ENCODE data around the gene LAMB1.
"Not testable (repeated sequence)": the region's sequence is repeated elsewhere in the genome, so short reads cannot be mapped to it uniquely, and the experiment has no call there.

Gene LAMB1

DNA sequence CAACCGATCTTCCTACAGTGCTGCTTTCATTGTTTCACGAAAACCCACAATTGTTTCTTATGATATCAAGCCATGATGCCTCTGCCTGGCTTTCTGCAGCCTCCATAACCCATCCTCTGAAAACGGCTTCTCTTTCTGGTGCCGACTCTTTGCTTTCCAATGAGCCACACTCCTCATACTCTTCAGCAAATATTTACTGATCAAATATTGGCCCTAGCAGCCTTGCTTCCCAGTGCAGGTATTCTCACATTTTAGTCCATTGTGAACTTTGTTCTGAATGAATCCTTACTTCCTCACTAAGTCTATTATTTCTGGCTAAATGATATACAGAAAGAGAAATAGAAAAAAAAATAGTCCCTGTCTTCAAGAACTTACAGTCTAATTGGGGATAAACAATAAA, 35.5 kb downstream of the LAMB1 start:
- no peak for FAIRE-seq

DNA sequence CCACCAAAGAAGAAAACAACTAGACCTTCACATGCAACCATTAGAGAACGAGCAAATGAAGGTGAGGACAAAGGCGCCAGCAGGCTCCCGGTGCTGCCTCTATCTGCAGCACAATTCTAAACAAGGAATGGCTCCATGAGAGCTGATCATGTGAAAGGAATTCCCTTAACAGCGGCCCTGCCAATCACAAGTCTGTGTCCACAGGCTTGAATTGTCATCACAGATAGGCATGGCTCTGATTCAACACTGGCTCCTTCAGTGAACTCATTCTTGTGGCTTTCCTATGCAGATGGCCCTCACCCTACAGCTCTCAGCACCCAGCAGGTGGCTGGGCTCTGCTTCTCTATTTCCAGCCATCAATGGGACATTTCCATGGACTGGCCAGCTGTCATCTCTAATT, 36.2 kb downstream of the LAMB1 start:
- no peak for FAIRE-seq

DNA sequence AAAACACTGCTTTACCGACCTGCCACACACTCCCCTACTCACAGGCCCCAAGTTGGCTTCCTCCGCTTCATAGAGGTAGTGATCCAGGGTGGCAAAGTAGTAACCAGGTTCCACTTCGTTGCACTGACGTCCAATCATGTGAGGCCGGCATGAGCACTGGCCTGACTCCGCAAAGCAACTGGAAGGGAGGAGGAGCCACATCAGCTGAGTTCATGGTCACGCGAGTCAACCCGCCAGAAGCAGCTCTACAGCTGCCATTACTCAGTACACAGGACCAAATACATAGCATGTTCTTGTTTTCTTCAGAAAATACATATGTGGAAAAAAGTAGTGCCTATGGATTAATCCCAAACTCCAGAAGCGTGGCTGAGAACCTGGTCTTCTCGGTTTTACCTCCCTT, 38.5 kb downstream of the LAMB1 start:
- FAIRE-seq: no peak

DNA sequence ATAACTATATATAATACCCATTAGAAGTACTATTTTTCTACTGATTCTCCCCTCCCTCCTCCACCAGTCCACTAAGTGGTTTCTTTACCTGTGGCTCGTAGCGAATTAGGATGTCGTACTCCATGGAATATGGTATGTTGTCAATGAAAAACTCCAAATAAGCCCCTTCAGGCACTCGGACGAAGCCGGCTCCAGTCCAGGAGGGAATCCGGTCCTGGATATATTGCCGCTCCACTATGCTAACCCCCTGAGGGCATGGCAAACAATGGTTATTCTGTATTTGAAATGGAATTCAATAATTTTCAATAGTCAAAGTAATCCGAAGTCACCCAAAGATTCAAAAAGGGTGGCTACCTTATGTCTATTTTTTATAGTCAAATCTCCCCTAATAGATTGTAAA, 40.1 kb downstream of the LAMB1 start:
- FAIRE-seq: no peak

DNA sequence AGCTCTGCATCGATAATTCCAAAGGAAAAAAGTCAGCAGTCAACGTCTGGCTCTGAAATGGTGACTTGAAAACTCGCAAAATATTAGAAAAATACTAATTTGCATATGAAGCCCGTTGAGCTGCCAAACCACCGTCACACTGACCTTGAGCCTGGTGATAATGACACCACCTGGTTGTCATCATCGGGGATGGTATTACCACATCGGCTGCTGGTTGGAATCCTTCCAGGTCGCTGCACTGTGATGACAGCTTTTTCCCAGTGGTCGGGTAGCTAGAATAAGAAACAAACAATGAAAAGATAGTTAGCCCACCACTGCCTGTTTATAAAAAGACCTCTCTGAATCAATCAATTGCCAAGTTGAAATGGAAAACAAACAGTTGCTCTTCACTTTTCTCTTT, 41.6 kb downstream of the LAMB1 start:
- no peak for FAIRE-seq

DNA sequence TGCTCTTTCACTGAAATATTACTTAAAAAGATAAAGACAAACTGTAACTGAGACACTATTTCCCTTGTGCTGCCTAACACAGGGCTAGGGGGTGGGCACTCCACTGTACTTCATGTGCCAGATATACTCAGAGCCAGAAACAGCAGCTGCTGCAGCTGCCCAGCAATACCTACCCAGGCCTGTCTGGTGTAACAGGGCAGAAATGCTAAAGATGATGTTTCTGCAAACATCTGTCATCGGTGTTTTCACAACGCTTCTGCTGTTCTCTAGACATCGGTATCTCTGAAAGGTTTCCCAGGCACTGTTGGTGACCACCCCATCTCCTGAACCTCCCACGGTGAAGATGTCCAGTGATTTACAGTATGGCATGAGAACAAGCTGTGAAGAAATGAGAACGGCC, 42.7 kb downstream of the LAMB1 start:
- FAIRE-seq: no peak

DNA sequence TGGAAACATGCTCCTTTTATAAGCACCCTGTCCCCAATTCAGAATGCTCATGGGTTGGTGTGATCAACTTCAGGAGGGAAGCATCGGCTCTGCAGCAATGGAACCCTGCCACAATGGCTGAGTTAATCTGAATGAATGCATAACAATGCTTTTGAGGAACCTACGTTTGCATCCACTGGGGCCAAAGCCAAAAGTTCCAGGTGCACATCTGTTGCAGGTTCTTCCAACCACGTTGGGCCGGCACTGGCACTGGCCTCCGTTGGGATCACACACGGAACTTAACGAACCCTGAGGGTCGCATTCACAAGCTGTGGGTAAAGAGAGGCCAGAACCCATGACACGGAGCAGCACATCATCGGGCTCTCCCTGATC, 43.4 kb downstream of the LAMB1 start:
- FAIRE-seq: no peak

DNA sequence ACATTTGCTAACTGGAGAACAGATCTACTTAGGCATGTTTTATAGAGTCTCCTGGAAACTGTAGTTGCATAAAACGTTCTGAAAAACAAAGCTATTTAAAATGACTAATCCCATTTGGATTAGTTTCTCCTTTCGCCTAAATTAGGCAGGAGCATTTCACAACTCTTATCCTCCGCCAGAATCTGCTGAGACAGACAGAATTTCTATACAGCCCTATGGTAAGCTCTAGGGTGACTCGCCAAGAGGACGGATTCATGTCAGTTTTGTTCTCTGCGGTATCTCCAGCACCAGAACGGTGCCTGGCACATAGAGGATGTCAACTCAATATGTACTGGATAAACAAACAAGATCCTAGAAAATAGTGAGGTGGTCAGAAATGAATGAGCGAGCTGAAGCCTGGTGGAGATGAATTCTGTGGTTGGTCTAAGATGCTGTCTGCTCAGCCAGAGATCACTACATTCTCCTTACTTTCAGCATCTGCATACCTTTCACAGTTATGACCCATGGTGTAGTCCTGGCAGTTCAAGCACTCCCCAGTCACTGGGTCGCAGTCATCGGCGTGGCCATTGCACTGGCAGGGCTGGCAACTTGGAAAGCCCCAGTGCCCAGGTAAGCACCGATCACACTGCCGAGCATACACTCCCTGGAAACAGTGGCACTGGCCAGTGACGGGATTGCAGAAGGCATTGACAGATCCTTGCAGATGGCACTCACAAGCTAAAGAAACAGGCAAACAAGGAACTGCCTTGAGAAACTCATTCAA, 44.0 kb downstream of the LAMB1 start:
- FAIRE-seq: no peak

DNA sequence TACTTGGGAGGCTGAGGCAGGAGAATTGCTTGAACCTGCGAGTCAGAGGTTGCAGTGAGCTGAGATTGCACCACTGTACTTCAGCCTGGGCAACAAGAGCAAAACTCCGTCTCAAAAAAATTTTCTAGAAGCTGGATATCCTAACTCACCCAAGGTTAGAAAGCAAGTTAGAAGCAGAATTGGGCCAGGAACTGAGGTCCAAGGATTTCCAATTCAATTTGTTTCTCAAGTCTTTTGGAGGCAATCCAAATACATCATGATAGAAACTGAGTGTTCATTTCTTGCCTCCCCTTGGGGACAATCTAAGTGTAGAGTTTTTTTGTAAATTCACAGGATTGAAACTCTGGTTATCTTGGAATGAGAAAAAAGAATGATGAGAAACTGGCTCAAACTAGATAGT, 45.5 kb downstream of the LAMB1 start:
- no peak for FAIRE-seq

DNA sequence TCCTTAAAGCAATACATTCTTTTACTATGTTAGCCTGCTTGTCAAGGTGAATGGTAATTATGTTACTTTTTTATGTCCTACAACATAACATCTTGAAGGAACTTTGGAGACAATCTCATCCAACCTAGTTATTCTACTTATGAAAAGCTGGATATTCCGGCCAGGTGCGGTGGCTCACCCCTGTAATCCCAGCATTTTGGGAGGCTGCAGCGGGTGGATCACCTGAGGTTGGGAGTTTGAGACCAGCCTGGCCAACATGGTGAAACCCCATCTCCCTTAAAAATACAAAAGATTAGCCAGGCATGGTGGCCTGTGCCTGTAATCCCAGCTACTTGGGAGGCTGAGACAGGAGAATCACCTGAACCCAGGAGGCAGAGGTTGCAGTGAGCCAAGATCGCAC, 46.0 kb downstream of the LAMB1 start:
- FAIRE-seq: not testable (repeated sequence)

DNA sequence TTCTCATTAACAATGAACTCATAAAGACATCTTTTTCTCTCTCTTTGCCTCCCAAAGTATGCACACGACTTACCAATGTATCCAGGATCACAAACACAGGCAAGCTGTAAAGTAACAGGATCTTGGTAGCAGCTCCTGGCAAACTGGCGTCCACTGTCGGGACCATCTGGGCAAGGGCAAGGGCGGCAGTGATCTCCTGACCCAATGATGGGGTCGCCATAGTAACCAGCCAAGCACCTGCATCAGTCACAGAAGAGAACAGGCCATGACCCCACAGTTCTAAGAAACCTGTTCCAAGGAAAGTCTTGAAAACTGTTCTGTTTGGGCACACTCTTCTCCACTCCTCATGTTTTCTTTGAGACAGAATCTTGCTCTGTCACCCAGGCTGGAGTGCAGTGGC, 47.6 kb downstream of the LAMB1 start:
- no peak for FAIRE-seq

DNA sequence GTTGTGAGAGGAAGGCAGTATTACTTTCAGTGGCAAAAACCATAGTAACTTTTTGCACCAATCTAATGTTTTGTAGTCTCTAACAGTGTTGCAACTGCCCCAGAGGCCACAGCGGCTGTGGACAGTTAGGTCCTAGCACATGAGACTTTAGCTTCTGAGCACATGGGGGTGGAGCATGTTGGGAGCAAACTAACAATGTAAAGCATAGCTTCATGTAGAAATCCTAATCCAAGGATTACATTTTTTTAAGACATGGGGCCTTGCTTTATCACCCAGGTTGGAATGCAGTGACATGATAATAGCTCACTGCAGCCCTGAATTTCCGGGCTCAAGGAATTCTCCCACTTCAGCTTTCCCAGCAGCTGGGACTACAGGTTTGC, 49.0 kb downstream of the LAMB1 start:
- FAIRE-seq: no peak

DNA sequence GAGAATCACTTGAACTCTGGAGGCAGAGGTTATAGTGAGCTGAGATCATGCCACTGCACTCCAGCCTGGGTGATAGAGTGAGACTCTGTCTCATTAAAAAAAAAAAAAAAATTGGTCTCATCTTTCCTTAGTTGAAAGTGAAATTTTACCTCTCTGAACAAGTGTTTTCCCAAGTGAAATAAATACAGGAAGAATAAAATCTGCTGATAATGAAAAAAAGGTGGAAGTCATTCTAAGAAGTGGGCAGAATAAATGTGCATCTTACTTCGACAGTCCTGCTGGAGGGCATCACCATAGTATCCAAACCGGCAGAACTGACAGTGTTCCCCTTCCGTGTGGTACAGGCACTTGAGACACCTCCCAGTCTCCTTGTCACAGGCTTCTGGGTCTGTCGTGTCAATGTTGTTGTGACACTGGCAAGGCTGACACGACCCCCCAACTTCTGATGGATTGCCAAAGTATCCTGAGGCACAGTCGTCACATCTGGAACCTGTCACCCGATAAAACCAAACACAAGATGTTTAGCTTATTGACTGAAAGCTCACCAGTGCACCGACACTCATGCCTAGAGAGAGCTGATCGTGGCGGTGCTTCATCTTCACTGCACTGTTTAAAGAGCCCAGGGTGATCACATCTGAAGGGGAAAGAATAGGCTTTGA, 49.6 kb downstream of the LAMB1 start:
- FAIRE-seq: no peak

DNA sequence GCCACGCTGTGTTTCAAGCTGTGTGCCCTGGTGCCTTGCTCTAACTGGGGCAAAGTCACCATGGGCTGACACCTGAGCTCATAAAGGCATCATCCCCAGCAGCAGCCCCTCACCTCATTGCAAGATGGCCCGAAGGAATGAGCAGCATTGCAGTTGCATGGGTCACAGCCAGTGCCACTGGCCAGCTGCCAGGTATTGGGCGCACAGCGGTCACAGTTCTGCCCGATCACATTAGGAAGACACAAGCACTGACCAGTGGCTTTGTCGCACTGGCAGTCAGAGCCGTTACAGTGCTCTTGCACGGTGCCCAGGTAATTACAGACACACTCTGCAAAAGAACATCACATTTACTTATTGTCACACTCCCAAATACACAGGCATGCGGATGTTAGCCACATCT, 51.1 kb downstream of the LAMB1 start:
- FAIRE-seq: no peak

DNA sequence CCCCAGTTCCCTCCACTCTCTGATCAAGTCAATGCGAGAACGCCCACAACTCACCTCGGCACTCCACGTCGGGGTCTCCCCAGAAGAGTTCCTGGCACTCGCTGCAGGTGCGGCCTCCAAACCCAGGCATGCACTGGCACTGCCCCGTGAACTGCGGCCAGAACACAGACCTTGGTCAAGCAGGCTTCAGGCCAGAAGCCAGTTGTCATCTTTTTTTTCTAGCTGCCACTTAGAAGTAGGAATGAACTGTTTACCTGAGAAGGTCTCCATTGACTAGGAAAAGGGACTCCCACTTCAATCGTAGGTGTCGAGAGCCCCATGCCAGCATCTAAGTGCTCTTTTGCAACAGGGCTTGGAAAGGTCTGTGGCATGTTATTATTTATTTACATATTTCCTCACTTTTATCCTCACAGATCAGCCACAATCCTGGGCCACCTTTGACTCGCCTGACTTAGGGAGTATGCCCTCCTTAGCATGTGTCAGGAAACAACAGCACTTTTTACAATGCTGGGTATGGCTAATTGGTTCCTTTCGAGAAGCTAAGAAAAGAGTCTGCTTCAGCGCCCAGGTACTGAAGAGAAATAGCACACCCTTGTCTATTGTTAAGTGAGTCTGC, 51.7 kb downstream of the LAMB1 start:
- FAIRE-seq: no peak

DNA sequence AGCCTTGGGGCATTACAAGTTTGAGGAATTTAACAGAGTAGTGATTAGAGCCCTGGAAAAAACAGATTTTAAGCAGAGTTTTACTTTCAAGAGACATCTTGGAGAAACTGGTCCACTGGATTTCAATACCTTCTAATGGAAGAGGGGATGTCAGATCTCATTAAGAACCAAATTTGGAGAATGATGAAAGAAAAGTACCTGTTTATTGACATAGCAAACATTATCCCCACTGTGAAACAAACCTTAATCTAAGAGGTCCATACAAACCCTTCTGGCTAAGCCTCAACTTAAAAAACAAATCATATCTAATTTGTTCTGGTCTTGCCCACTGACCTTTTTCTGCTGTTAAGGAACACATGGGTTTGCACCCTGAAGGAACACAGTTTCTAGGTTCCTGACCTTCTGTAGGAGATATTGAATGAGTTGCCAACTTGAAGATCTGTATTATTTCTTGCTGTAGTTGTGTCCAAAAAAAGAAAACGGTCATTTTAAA, 53.5 kb downstream of the LAMB1 start:
- FAIRE-seq: no peak

DNA sequence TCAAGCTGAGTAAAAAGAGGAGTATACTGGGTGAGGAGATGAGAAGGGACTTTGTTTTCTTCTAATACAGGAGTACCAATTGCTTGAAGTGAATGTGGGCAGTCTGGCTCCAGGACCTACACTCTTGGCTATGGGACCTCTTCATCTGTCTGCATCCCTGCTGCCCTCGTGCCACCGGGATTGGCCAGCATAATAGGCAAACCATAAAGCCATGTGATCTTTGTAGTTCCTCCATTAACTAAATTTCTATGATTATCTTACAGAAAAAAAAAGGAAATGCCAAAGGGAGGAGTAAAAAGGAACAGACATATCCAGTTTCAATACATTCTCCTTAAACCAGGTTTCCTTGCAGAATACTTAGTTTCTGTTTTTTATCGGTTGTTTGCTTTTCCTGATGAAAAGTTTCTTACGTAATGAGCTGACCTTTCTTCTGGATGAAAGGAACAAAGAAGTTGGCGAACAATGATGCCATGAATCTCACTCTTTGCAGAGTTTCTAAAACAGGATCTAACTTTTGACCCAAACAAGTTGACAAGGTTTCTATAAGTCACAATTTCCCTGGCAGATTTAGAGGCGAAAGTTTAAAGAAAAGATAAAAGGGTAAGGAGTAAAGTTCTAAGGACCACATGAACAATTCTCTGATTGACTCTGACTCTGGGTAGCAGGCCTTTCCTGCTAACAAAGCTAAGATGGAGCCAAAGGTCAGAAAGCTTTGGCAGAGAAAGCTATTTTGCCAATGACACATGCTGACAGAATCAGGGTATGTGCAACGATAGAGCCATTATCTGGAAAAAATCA, 54.1 kb downstream of the LAMB1 start:
- FAIRE-seq: no peak

DNA sequence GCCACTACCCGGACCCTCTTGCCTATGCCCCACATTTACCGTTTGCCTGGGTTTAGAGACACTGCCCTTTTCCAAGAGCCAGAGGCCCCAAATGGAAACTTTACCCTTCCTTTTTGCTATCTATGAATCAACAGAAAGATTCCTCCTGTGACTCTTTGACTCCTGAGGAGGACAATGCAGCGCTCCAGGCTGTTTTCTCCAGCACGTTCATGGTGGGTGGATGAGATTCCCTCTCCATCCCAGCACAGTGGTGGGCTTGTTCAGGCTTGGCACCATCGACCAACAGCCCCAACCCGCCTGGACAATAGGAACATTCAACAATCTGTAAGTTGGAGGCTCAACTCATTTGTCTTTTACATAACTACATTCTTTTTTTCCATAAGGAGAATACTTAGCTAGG, 56.1 kb downstream of the LAMB1 start:
- FAIRE-seq: no peak

DNA sequence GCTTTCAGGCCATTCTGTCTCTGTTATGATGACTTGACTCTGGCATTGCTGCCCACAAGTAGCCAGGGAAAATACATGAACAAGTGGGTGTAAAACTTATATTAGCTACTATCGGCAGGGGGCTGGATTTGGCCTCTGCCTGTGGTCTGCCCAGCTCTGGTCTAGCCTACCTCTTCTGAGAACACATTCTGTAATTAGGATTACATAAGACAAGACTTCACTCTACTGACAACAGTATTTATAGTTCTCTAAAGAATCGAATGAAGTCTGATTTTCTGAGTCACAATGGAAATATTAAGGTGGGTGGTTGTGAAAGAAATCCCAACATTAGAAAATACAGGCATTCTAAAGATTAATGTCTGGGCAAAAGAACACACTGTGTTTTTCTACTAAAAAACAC, 56.5 kb downstream of the LAMB1 start:
- FAIRE-seq: no peak

DNA sequence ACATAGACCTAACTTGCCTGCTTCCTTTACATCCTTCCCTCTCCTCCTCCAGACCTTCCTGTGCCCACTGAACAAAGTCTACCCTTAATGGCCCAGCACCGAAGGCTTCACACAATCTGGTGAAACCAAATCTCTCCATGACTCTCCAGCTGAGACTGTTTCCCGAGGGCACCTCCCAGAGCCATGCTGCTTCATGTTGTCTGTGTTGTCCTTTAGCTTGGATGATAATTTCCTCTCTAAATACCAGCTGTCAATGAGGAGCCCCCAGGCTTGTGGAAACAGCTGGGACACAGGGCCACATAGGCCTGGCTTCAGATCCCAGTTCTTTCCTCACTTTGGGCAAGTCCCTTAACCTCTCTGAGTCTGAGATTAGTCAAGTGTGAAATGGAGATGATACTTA, 57.6 kb downstream of the LAMB1 start:
- FAIRE-seq: no peak

DNA sequence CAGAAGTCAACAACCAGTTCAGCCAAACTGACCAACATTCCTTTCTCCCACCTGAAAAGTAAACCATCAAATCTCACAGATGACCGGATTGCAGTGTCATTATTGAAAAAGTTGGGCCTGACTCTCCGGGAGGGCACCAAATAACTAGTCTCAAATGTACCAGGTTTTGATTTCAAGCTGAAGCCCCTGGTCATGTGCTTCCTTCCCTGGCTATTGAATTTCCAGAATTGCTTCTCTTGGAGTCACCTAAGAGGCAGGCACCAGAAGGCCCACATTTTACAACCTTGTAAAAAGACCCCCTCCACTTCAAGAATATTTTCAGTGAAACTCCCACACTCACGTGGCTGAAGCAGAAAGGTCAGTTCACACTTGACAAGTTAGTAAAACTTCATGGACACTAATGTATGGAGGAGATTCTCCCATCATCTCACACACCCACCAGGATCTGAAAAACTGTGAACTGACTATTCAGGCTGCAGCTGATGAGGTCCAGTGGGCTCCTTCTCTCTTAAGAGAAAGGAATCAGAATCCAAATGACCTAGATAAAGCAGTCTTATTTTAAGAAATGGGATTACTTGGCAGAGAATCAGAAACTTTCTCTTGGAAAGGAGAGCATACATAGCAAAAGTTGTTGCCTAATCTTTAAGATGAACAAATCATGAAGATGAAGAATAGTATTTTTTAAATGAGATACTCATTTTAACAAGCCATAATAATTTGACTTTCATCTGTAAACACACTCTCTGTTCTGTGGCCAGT, 58.4 kb downstream of the LAMB1 start:
- FAIRE-seq: no peak

DNA sequence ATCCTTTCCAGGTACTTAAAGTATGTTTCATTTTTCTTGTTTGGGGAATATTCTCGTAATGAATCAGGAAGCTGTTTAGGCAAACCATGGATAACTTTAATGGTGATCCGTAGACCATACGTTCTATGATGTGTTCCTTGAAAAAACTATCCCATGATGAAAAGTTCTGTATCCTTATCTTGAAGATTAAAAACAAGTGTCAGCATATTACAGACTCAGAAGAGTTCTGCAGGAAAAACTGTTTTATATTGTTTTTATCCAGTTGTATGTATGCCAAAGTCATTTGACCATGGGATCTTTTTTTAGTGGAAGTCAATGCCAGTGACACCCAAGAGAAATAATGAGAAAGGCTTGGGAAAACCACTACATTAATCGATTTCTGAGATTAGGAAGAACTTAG, 59.9 kb downstream of the LAMB1 start:
- FAIRE-seq: no peak

DNA sequence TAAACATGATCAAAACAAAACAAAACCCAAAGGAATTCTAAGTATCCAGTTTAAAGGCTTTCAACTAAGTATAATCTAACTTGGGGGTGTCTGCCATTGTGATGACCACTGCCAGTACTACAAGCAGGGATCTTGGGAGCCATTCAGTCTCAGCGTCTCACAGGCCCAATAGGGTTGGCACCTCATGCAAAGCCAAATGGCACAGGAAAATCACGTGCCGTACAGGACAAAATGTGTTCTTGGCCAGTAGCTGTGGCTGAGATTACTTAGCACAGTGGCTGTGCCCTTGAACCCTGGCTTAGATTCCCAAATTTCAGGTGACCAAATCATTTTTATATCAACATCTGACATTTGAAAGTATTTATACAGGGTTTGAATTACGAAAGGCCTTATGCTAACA, 62.0 kb downstream of the LAMB1 start:
- no peak for FAIRE-seq

Measured in A204.1 (cell line).